Measurements from ENCODE around the gene EMILIN3. TPM values are rescaled to one million over a fixed set of nuclear protein-coding genes. Genes with fewer than 3 reads are reported as not detected.

EMILIN3 gene
- total RNA-seq, 1 donor from 2014 or later: 2.1 TPM

DNA sequence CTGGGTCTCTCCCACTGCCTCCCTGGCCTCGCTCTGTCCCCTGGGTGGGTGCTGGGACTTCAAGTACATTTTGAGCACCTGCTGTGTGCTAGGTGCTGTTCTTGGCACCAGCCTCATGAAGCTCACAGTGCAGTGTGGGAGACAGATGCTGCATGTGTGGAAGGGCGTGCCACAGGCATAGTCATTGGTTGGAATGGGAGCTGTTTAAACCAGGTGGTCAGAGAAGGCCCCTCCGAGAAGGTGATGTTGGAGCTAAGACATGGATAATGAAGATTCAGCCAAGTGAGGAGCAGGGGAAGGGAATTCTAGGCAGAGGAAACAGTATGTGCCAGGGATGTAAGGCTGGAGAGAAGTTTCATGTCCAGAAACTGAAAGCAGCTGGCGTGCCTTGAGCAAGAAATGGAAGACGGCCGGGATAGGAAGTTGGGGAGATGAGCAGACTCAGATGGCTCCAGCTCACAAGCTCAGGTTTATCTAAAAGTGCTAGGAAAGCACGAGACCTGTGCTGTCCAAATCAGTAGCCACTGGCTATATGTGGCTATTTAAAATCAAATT is 16.1 kb downstream of the EMILIN3 start:
- TF ChIP-seq, protein P1, sequence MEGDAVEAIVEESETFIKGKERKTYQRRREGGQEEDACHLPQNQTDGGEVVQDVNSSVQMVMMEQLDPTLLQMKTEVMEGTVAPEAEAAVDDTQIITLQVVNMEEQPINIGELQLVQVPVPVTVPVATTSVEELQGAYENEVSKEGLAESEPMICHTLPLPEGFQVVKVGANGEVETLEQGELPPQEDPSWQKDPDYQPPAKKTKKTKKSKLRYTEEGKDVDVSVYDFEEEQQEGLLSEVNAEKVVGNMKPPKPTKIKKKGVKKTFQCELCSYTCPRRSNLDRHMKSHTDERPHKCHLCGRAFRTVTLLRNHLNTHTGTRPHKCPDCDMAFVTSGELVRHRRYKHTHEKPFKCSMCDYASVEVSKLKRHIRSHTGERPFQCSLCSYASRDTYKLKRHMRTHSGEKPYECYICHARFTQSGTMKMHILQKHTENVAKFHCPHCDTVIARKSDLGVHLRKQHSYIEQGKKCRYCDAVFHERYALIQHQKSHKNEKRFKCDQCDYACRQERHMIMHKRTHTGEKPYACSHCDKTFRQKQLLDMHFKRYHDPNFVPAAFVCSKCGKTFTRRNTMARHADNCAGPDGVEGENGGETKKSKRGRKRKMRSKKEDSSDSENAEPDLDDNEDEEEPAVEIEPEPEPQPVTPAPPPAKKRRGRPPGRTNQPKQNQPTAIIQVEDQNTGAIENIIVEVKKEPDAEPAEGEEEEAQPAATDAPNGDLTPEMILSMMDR (IDR thresholded peaks at IDR 0.05): no peak
- no peaks in the 10 kb centered on the region for H3K27me3 Mint-ChIP-seq (ENCODE audit: unreplicated experiment)
- no peak overlapping the region for H3K4me3 Mint-ChIP-seq (ENCODE audit: unreplicated experiment)
- H3K9me3 Mint-ChIP-seq (ENCODE audit: unreplicated experiment): no peaks in the 10 kb centered on the region
- no peak for DNase-seq (ENCODE audit: extremely low spot score, unreplicated experiment)
- H3K36me3 Mint-ChIP-seq (ENCODE audit: unreplicated experiment): no peaks in the 10 kb centered on the region
- H3K27ac Mint-ChIP-seq (ENCODE audit: unreplicated experiment): no peak overlapping the region
- H3K4me1 Mint-ChIP-seq (ENCODE audit: unreplicated experiment): no peaks in the 10 kb centered on the region

DNA sequence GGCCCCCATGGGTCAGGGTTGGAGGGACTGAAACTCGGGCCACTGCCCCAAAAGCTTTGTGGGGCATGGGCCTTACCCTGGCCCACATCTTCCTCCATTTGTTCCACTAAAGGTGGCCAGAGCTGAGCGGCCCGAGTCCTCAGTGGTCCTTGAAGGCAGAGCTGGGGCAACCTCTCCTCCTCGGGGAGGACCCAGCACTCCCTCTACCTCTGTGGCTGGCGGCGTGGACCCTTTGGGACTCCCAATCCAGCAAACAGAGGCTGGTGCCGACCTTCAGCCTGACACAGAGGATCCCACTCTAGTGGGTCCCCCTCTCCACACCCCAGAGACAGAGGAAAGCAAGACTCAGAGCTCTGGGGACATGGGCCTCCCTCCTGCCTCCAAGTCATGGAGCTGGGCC is 16.7 kb downstream of the EMILIN3 start:
- no peak for DNase-seq (ENCODE audit: extremely low spot score, unreplicated experiment)
- Mint-ChIP-seq H3K9me3 (ENCODE audit: unreplicated experiment) (no peaks in the 10 kb centered on the region), H3K36me3 (ENCODE audit: unreplicated experiment) (no peaks in the 10 kb centered on the region), H3K4me1 (ENCODE audit: unreplicated experiment) (no peaks in the 10 kb centered on the region), H3K27me3 (ENCODE audit: unreplicated experiment) (no peaks in the 10 kb centered on the region), H3K27ac (ENCODE audit: unreplicated experiment) (no peak overlapping the region), H3K4me3 (ENCODE audit: unreplicated experiment) (no peak overlapping the region)
- TF ChIP-seq, protein P1 (IDR thresholded peaks at IDR 0.05): no peak

DNA sequence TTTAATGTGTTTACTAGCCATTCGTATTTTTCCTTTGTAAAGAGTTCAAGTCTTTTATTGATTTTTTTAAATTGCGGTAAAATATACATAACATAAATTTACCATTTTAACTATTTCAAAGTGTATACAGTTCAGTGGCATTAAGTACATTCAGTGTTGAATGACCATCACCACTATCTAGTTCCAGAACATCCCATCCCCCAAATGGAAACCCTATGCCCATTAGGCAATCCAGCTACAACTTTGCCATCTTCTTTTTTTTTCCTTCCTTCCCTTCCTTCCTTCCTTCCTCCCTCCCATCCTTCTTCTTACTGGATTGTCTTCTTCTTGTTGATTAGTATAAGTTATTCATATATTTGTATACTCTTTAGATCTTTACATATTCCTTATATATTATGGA is 17.4 kb downstream of the EMILIN3 start:
- no peak for DNase-seq (ENCODE audit: extremely low spot score, unreplicated experiment)
- H3K9me3 Mint-ChIP-seq (ENCODE audit: unreplicated experiment): no peaks in the 10 kb centered on the region
- H3K4me1 Mint-ChIP-seq (ENCODE audit: unreplicated experiment): no peaks in the 10 kb centered on the region
- no peak overlapping the region for H3K27ac Mint-ChIP-seq (ENCODE audit: unreplicated experiment)
- H3K4me3 Mint-ChIP-seq (ENCODE audit: unreplicated experiment): no peak overlapping the region
- H3K27me3 Mint-ChIP-seq (ENCODE audit: unreplicated experiment): no peaks in the 10 kb centered on the region
- TF ChIP-seq, protein P1 (IDR thresholded peaks at IDR 0.05): no peak
- H3K36me3 Mint-ChIP-seq (ENCODE audit: unreplicated experiment): no peaks in the 10 kb centered on the region

DNA sequence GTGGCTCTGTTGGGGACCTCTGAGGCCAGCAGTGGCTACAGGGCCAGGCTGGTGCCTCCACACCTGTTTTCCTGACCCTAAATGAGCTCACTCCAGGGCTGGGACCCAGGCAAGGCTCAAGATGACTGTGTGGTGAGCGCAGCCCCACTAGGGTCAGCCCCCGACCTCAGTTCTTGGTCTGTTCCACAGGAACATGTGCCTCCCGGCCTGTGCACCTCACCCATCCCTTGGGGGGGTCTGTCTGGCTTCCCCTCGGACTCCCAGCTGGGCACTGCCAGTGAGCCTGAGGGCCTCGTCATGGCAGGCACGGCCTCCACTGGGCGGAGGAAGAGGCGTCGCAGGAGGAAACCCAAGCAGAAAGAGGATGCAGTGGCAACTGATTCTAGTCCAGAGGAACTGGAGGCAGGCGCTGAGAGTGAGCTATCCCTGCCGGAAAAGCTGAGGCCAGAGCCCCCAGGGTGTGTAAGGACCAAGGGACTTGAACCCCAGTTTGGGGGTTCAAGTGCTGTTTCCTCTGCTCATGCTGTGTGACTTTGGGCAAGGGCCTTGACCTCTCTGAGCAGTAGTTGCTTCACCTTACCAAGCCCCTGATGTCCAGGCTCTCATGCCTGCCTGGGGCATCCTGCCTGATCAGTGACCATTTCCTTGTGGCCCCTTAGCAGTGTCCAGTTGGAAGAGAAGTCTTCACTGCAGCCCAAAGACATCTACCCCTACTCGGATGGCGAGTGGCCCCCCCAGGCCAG is 18.0 kb downstream of the EMILIN3 start:
- Mint-ChIP-seq H3K36me3 (ENCODE audit: unreplicated experiment) (no peaks in the 10 kb centered on the region), H3K27ac (ENCODE audit: unreplicated experiment) (no peak overlapping the region), H3K27me3 (ENCODE audit: unreplicated experiment) (no peaks in the 10 kb centered on the region), H3K4me1 (ENCODE audit: unreplicated experiment) (no peaks in the 10 kb centered on the region), H3K9me3 (ENCODE audit: unreplicated experiment) (no peaks in the 10 kb centered on the region), H3K4me3 (ENCODE audit: unreplicated experiment) (no peak overlapping the region)
- DNase-seq (ENCODE audit: extremely low spot score, unreplicated experiment): no peak
- TF ChIP-seq, protein P1 (IDR thresholded peaks at IDR 0.05): no peak

DNA sequence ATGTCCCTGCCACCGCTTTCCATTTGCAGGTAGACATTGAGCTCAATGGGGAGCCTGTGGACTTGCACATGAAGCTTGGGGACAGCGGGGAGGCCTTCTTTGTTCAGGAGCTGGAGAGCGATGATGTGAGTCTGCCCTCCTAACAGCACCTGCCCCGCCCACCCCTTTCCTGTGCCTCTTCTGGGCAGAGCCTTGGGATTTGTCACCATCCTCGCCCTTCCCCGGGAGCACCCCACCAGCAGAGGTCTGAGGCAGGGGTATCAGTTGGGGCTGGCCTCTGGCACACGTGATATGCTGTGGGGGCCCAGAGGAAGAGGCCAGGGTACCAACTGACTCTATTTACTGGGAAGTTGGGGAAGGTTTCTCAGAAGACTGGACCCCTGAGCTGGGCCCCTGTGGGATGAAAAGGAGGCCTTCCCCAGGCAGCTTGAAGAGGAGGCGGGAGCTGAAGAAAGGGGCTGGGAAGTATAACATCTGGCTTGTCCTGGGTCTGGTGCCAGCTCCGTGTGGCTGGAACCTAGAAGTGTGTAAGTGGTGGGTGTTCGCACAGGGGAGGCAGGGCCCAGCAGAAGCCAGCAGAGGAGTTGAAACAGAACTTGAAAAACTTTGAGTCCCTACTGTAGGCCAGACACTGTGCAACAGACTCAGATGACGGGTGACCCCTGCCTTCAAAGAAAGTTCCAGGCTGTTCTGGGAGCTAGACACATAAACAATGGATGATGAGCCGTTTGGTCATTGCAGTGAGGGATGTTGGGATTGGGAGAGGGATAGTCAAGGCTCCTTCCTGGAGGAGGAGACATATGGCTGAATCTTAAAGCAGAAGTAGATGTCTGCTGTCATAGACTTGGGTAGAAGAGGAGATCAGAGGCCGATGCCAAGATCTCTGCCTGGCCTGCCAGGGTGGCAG is 18.8 kb downstream of the EMILIN3 start:
- Mint-ChIP-seq H3K27ac (ENCODE audit: unreplicated experiment) (no peak overlapping the region), H3K27me3 (ENCODE audit: unreplicated experiment) (no peaks in the 10 kb centered on the region), H3K36me3 (ENCODE audit: unreplicated experiment) (no peaks in the 10 kb centered on the region), H3K4me1 (ENCODE audit: unreplicated experiment) (no peaks in the 10 kb centered on the region), H3K4me3 (ENCODE audit: unreplicated experiment) (no peak overlapping the region), H3K9me3 (ENCODE audit: unreplicated experiment) (no peaks in the 10 kb centered on the region)
- TF ChIP-seq, protein P1 (IDR thresholded peaks at IDR 0.05): no peak
- DNase-seq (ENCODE audit: extremely low spot score, unreplicated experiment): no peak

Measured in osteocyte (in vitro differentiated cells).